ENCODE data around the gene RAP2A. TPM values are rescaled to one million over a fixed set of nuclear protein-coding genes. Genes with fewer than 3 reads are reported as not detected.

RAP2A gene
- total RNA-seq, 4 donors from 2014 or later = 7.9 to 76.9 (median 24.2) TPM

DNA sequence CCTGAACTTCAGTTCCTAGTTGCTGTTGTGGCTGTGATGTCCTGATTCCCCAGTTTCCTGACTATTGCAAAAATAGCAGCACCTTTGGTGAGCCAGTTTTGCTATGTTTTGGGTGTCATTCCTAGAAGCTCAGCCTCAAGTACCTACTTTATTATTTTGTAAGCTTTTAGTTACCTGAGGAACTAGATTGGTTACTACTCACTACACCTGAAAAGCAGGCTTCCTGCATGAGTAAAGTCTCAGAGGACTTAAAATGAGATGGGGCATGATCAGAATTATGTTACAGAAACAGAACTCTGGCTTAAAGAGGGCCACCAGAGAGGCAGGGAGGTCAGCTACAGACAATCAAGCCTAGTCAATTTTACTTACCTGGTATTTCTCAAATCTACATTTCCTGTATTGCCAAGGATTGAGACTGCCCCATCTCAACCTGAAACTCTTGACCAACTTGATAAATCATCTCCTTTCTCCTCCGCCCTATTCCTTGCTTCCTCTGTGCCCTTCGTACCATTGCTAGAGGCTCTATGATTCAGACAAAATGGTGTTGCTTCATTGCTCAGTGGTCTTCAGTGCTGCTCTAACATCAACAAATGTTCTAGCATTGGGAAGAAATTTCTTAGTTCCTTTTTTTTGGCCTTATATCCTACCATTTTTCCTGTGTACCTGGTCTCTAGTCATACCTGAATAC, 58.9 kb downstream of the RAP2A start:
- intact Hi-C loops (cut with DNase I; ENCODE audit: low total_unique reads) = no loop called here
- no peak overlapping the region for H3K4me3 ChIP-seq
- H3K36me3 ChIP-seq = no peaks in the 10 kb centered on the region
- no peaks in the 10 kb centered on the region for H3K9me3 ChIP-seq
- no peaks in the 10 kb centered on the region for H3K27me3 ChIP-seq
- H3K4me1 ChIP-seq = no peaks in the 10 kb centered on the region
- TF ChIP-seq, protein P1, sequence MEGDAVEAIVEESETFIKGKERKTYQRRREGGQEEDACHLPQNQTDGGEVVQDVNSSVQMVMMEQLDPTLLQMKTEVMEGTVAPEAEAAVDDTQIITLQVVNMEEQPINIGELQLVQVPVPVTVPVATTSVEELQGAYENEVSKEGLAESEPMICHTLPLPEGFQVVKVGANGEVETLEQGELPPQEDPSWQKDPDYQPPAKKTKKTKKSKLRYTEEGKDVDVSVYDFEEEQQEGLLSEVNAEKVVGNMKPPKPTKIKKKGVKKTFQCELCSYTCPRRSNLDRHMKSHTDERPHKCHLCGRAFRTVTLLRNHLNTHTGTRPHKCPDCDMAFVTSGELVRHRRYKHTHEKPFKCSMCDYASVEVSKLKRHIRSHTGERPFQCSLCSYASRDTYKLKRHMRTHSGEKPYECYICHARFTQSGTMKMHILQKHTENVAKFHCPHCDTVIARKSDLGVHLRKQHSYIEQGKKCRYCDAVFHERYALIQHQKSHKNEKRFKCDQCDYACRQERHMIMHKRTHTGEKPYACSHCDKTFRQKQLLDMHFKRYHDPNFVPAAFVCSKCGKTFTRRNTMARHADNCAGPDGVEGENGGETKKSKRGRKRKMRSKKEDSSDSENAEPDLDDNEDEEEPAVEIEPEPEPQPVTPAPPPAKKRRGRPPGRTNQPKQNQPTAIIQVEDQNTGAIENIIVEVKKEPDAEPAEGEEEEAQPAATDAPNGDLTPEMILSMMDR (IDR thresholded peaks at IDR 0.05) = no peak
- no peak for TF ChIP-seq POLR2A (IDR thresholded peaks at IDR 0.05)
- H3K27ac ChIP-seq = no peak overlapping the region
- DNase-seq = no peak

DNA sequence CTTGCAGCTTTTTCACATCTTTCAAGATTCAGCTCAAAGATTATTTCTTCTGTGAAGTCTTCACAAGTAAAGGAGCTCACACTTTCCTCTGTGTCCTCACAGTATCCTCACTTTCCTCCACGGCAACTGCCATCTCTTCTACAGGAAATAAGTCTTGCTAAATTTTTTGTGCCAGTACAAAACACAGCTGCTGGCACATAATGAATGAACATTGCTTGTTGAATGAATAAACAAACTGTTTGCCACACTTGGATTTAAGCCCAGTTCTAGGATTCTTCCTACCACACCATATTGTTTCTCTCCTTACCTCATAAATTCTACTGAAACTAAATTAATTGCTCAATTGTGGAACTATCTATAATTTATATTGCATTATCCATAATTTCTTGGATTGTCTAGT, 59.5 kb downstream of the RAP2A start:
- intact Hi-C loops (cut with DNase I; ENCODE audit: low total_unique reads) = no loop called here
- H3K27ac ChIP-seq = no peak overlapping the region
- no peak overlapping the region for H3K4me3 ChIP-seq
- H3K9me3 ChIP-seq = no peaks in the 10 kb centered on the region
- no peaks in the 10 kb centered on the region for H3K36me3 ChIP-seq
- TF ChIP-seq, protein P1 (IDR thresholded peaks at IDR 0.05) = no peak
- no peak for TF ChIP-seq POLR2A (IDR thresholded peaks at IDR 0.05)
- DNase-seq = no peak
- H3K27me3 ChIP-seq = no peaks in the 10 kb centered on the region
- no peaks in the 10 kb centered on the region for H3K4me1 ChIP-seq

DNA sequence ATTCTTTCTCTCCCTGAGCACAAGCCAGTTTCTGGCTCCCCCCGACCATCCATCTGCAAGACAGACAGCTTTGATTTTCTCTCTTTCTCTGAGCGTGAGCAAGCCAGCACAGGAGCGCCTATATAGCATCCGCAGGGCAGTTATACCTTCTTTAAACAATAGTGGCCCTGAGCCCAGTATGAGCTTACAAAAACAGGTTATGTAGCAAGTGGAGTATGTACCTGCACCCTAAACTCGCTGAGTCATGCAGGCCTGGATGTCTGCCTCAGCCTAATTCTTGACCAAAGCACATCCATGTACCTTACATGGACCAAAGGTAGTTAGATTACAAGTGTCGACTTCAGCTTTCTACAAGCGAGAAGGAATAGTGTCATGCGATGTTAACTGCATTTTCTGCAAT, 61.7 kb downstream of the RAP2A start:
- no peak overlapping the region for H3K27ac ChIP-seq
- DNase-seq = no peak
- no peaks in the 10 kb centered on the region for H3K9me3 ChIP-seq
- TF ChIP-seq, protein P1 (IDR thresholded peaks at IDR 0.05) = no peak
- TF ChIP-seq POLR2A (IDR thresholded peaks at IDR 0.05) = no peak
- no peaks in the 10 kb centered on the region for H3K36me3 ChIP-seq
- no peak overlapping the region for H3K4me3 ChIP-seq
- no peaks in the 10 kb centered on the region for H3K27me3 ChIP-seq
- no peaks in the 10 kb centered on the region for H3K4me1 ChIP-seq
- intact Hi-C loops (cut with DNase I; ENCODE audit: low total_unique reads) = no loop called here

DNA sequence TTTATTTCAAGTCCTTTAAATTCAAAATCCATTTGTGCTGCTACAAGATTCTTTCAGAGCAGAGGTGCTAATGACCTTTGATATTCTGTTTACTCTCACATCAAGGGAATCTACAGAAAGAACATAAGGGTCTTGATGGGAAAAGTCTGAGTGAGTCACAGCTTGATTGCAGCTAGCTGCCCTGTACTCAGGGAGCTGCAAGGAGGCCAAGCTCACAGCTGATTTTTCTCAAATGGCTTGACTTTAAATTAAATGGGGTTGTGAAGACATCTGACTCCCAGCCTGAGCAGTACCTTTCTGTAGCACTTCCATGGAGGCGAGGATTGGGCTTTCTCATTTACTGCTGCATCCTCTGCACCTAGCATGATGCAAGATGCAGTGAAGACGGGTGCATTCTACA, 62.5 kb downstream of the RAP2A start:
- no peak for DNase-seq
- H3K27ac ChIP-seq = no peak overlapping the region

DNA sequence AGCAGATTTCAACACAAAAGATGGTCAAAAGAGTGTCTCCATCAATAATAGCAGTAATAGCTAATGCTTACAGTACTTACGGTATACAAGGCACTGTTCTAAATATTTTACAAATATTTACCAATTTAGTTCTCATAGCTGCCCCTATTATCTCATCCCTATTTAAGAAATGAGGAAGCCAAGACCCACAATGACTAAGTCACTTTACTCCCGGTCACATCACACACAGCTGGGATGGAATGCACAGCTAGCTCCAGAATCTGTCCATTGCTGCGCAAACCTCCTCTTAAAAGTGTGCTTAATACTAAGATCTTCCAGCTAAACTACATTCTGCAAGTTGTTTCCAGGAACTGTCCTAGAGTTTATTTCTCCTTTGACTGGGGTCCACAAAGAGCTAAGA, 63.4 kb downstream of the RAP2A start:
- H3K4me1 ChIP-seq = no peaks in the 10 kb centered on the region
- intact Hi-C loops (cut with DNase I; ENCODE audit: low total_unique reads) = no loop called here
- no peaks in the 10 kb centered on the region for H3K36me3 ChIP-seq
- H3K9me3 ChIP-seq = no peaks in the 10 kb centered on the region
- H3K4me3 ChIP-seq = no peak overlapping the region
- H3K27ac ChIP-seq = no peak overlapping the region
- TF ChIP-seq, protein P1 (IDR thresholded peaks at IDR 0.05) = no peak
- no peak for TF ChIP-seq POLR2A (IDR thresholded peaks at IDR 0.05)
- H3K27me3 ChIP-seq = no peaks in the 10 kb centered on the region
- no peak for DNase-seq

More for the DNA sequence above, 62.5 kb downstream of the RAP2A start:
- Histone ChIP-seq H3K36me3 (no peaks in the 10 kb centered on the region), H3K4me3 (no peak overlapping the region), H3K9me3 (no peaks in the 10 kb centered on the region), H3K27me3 (no peaks in the 10 kb centered on the region), H3K4me1 (no peaks in the 10 kb centered on the region)
- TF ChIP-seq POLR2A (IDR thresholded peaks at IDR 0.05) = no peak
- TF ChIP-seq, protein P1 (IDR thresholded peaks at IDR 0.05) = no peak
- intact Hi-C loops (cut with DNase I; ENCODE audit: low total_unique reads) = no loop called here

Measured in uterus (tissue), 4 donors.